MG63 (cell line): Measurements from ENCODE around the gene ABLIM1. TPM values are rescaled to one million over a fixed set of nuclear protein-coding genes. Genes with fewer than 3 reads are reported as not detected.

Experiments used
- DNase-seq: peaks from one replicate; pipeline ENCODE4 v3.0.0-alpha.2; 2020
- H3K27me3 ChIP-seq: fragments of 250-450 bp; sonication (Bioruptor Pico); 2 replicates; pipeline ENCODE4 v1.5.1; 2020; ENCODE audit warnings: mild to moderate bottlenecking, moderate library complexity
- H3K36me3 ChIP-seq: fragments of 250-450 bp; sonication (Bioruptor Pico); 2 replicates; pipeline ENCODE4 v1.5.1; 2020; ENCODE audit warnings: mild to moderate bottlenecking, moderate library complexity
- H3K4me3 ChIP-seq: fragments of 250-450 bp; sonication (Bioruptor Pico); 2 replicates; pipeline ENCODE4 v1.5.1; 2020; ENCODE audit warnings: mild to moderate bottlenecking, moderate library complexity
- H3K9me3 ChIP-seq: fragments of 250-450 bp; sonication (Bioruptor Pico); 2 replicates; pipeline ENCODE4 v1.5.1; 2020; ENCODE audit warnings: mild to moderate bottlenecking, moderate library complexity
- total RNA-seq: library from RNA; depleted of rRNA; stranded (reverse); fragments of >200 nt; shearing (Covaris generic); gene quantifications from 2 replicates; pipeline ENCODE4 v1.2.3, GENCODE V29; 2014; ENCODE audit warnings: low replicate concordance

Gene ABLIM1
- total RNA-seq, 1 experiment from 2014 or later: 19.4 TPM

DNA sequence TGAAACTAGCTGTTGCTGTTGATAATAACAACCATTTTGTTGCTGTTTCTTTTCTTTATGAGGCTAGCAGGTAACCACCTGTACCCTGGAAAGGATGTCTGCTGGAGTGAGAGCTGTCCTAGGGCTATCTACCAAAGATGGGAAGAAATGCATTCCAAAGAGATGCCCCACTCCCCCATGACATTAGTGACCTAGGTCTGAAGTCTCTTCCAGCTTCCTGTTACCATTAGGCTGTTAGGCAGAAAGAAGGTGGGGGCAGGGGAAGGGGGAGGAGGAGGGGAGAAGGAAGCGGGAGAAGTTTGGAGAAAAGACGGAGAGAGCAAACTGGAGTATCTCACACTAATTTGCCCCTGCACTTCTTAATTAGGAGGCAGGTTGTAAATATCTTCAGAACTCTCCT lies 118.5 kb downstream of the ABLIM1 start:
- Histone ChIP-seq H3K27me3 (no peaks in the 10 kb centered on the region), H3K36me3 (peaks cover 56% of the 10 kb centered on the region)
- DNase-seq: no peak

DNA sequence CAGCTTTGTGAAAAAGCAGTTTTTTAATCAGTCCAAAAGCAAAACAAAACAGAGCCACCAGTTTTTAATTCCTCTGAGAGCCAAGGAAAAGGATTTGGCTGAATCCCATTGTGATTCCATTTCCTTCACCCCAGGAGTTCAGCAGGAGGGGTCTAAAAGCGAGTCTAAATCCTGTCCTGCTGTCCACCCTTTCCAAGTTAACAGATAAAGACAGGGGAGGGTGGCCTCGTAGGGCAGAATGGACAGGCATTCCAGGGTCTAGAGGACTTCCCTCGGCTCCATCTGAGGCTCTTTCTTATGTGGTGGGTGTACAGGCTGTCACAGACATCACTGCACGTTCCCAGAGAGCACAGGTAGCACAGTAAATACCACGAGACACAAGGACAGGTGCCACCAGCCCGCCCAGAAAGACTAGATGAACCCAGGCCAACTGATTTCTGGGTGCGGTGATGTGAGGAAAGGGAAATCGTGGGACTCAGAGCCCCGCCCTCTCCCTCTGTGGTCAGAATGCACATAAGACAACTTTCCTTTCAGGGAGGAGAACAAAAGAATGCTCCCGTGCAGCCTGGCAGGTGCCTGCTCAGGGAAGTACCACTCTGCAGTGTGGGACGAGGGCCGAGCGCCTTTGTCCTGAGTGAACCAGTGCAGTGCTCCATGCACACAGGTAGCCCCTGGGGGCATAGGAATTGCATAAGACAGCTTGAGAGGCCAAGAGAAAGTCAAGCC lies 119.7 kb downstream of the ABLIM1 start:
- DNase-seq: no peak
- Histone ChIP-seq H3K36me3 (peaks cover 54% of the 10 kb centered on the region), H3K9me3 (no peaks in the 10 kb centered on the region), H3K4me3 (no peak overlapping the region), H3K27me3 (no peaks in the 10 kb centered on the region)

More for the DNA sequence above, 118.5 kb downstream of the ABLIM1 start:
- H3K9me3 ChIP-seq: no peaks in the 10 kb centered on the region
- H3K4me3 ChIP-seq: no peak overlapping the region

GRCh38 chr10:114537736-114538135 lies 120.3 kb downstream of the ABLIM1 start:
- DNase-seq: no peak
- H3K27me3 ChIP-seq: no peaks in the 10 kb centered on the region
- H3K9me3 ChIP-seq: no peaks in the 10 kb centered on the region
- H3K36me3 ChIP-seq: peaks cover 56% of the 10 kb centered on the region
- no peak overlapping the region for H3K4me3 ChIP-seq

DNA sequence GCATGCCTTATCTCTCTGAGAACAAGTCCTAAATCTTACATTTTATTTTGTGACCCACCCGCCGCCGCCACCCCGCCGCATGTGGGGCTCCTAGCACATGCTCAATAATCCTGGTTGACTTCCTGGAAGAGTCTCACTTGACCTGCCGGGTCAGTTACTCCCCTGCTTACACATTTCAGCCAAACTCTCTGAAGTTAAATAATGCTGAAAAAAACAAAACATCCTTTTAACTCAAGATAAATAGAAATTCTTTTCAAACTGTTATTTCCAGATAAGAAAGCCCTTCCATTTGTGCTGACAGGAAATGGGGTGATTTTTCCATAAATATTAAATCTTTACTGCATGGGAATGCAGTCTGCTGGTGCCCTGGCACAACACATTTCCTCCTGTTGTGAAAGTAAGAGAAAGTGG lies 123.5 kb downstream of the ABLIM1 start:
- DNase-seq: no peak
- Histone ChIP-seq H3K9me3 (no peaks in the 10 kb centered on the region), H3K36me3 (peaks cover 58% of the 10 kb centered on the region)

GRCh38 chr10:114532226-114532625 lies 125.8 kb downstream of the ABLIM1 start:
- no peaks in the 10 kb centered on the region for H3K9me3 ChIP-seq
- DNase-seq: no peak
- H3K27me3 ChIP-seq: no peaks in the 10 kb centered on the region
- H3K4me3 ChIP-seq: no peak overlapping the region
- peaks cover 46% of the 10 kb centered on the region for H3K36me3 ChIP-seq

More for the DNA sequence above, 123.5 kb downstream of the ABLIM1 start:
- H3K27me3 ChIP-seq: no peaks in the 10 kb centered on the region
- no peak overlapping the region for H3K4me3 ChIP-seq

GRCh38 chr10:114526504-114527238 lies 131.4 kb downstream of the ABLIM1 start:
- Histone ChIP-seq H3K9me3 (no peaks in the 10 kb centered on the region), H3K4me3 (peak overlapping the region; percentile 4; the same call in 1 of the 2 replicates), H3K27me3 (no peaks in the 10 kb centered on the region), H3K36me3 (peaks cover 22% of the 10 kb centered on the region)
- DNase-seq: peak; percentile 54

- no peak overlapping the region; the same call in 1 of the 2 replicates for H3K4me3 ChIP-seq
- peaks cover 26% of the 10 kb centered on the region for H3K36me3 ChIP-seq
- no peaks in the 10 kb centered on the region for H3K9me3 ChIP-seq
- DNase-seq: no peak
- no peaks in the 10 kb centered on the region for H3K27me3 ChIP-seq
These were observed 132.0 kb downstream of the ABLIM1 start for GRCh38 chr10:114526126-114526503.

DNA sequence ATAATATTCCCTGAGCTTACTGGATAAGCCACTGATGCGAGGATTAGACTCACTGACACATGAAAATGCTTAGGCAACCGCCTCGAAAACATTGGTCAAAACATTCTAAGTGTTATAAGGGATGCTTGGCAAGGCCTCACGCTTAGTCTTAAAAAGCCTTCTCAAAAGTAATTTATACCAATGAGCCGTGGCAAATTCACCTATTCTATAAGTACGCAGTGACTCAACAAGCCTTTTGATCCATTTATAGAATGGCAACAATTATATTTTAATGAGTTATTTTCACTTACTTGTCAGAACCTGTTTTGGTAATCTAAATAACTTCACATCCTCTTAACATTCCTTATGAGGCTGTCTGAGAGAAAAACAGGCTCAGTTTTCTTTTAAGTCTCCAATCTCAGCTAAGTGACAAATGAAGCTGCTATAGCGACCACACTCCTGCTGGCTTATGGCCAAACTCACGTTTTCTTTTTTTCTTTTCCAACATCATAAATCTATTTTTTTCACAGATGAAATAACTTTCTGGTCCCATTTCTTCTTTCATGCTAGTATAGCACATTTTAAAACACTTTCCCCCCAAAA lies 132.6 kb downstream of the ABLIM1 start:
- H3K4me3 ChIP-seq: no peak overlapping the region
- DNase-seq: no peak
- H3K9me3 ChIP-seq: no peaks in the 10 kb centered on the region
- peaks cover 26% of the 10 kb centered on the region for H3K36me3 ChIP-seq
- no peaks in the 10 kb centered on the region for H3K27me3 ChIP-seq

GRCh38 chr10:114523876-114524275 lies 134.2 kb downstream of the ABLIM1 start:
- DNase-seq: no peak

DNA sequence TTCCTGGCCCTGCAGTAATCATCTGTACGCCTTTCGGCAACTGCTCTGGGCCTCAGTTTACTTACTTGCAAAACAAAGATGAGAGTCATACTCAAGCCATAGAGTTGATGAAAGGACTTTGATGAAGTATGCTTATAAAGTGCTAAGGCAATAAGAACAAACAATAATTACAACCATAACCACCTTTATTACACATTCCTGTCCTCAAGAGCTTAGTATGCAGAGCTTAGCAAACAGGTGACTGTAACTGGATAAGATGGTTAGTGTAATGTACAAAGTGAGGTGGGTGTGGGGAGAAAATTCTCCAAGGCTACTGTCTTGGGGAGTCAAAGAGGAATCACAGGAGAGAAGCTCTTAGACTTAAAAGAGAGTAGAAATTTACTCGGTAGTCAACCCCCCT lies 136.8 kb downstream of the ABLIM1 start:
- Histone ChIP-seq H3K36me3 (peaks cover 28% of the 10 kb centered on the region), H3K27me3 (no peaks in the 10 kb centered on the region), H3K4me3 (no peak overlapping the region), H3K9me3 (no peaks in the 10 kb centered on the region)
- no peak for DNase-seq

More at GRCh38 chr10:114523876-114524275, 134.2 kb downstream of the ABLIM1 start:
- H3K27me3 ChIP-seq: no peaks in the 10 kb centered on the region
- H3K9me3 ChIP-seq: no peaks in the 10 kb centered on the region
- no peak overlapping the region for H3K4me3 ChIP-seq
- H3K36me3 ChIP-seq: peaks cover 28% of the 10 kb centered on the region

DNA sequence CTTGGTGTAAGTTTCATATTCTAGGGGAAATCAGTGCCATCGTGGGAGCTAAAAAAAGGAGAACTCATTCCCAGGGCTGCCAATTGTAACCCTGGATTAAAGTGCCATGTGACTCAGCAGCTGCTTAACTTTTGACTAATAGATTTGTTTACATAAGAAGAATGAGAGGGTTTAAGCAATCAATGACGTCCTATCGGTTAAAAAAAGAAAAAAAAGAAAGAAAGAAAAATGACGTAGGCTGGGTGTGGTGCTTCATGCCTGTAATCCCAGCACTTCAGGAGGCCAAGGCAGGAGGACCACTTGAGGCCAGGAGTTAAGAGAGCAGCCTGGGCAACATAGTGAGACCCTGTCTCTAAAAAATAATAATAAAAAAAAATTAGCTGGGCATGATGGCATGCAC lies 137.6 kb downstream of the ABLIM1 start:
- no peaks in the 10 kb centered on the region for H3K27me3 ChIP-seq
- peaks cover 28% of the 10 kb centered on the region for H3K36me3 ChIP-seq
- peak; percentile 42 for DNase-seq
- H3K9me3 ChIP-seq: no peaks in the 10 kb centered on the region
- H3K4me3 ChIP-seq: no peak overlapping the region

GRCh38 chr10:114519756-114520293 lies 138.2 kb downstream of the ABLIM1 start:
- H3K4me3 ChIP-seq: no peak overlapping the region
- DNase-seq: no peak

DNA sequence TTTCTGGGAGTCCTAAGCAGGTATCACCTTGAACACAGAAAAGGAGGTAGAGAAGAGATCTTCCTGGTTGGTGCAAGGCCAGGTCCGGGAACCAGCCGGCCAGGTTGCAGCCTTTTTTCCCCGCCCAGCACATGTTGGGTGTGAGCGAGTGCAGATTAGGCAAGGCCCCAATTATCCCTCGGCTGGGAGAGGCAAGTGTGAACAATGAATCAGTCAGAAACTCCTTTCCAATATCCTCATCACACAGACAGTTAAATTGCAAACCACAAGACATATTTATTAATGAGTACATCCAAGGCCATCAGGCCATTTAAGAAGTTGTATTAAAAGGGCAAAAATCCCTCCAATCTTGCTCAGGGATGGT lies 138.8 kb downstream of the ABLIM1 start:
- DNase-seq: peak; percentile 21
- Histone ChIP-seq H3K9me3 (no peaks in the 10 kb centered on the region), H3K27me3 (no peaks in the 10 kb centered on the region), H3K4me3 (no peak overlapping the region), H3K36me3 (peaks cover 28% of the 10 kb centered on the region)

More at GRCh38 chr10:114519756-114520293, 138.2 kb downstream of the ABLIM1 start:
- Histone ChIP-seq H3K9me3 (no peaks in the 10 kb centered on the region), H3K27me3 (no peaks in the 10 kb centered on the region), H3K36me3 (peaks cover 28% of the 10 kb centered on the region)

GRCh38 chr10:114518401-114519305 lies 139.4 kb downstream of the ABLIM1 start:
- peaks cover 24% of the 10 kb centered on the region for H3K36me3 ChIP-seq
- no peaks in the 10 kb centered on the region for H3K9me3 ChIP-seq
- no peaks in the 10 kb centered on the region for H3K27me3 ChIP-seq
- no peak overlapping the region for H3K4me3 ChIP-seq
- DNase-seq: no peak

DNA sequence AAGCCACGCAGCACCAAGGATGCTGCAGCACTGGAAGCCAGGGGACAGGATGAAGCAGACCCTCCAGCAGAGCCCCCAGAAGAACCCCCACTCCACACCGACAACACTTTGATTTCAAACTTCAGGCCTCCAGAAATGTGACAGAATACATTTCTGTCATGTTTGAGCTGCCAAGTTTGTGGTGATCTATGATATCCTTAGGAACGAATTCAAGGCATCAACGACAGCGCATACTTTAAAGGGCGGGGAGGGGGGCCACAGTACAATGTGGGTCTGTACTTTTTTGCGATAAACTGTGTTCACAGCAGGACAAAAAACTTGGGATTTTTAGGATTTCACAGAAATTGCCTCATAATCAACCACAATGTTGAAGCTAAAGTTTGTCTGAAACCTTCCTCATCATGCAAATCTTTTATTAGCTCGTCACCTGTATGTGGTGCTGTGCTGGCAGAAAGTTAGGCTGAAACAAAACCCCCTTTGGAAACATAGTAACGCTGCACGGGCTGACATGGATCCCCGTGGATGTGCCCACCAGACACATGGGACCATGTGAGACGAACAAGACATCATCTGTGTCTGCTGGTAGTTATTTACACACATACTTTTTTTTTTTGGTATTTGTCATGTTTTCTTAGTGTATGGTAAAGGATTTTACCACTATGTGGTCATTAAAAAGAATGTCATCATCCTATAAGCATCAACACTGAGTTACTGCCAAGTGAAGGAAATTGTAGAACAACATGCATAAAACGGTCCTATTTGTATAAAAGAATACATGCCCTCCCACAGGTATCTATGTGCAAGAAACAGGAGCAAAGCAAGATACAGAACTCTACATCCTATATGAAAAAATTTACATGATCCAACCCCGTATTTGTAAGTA lies 140.5 kb downstream of the ABLIM1 start:
- Histone ChIP-seq H3K4me3 (no peak overlapping the region), H3K27me3 (no peaks in the 10 kb centered on the region), H3K36me3 (peaks cover 27% of the 10 kb centered on the region), H3K9me3 (no peaks in the 10 kb centered on the region)
- DNase-seq: no peak
